Stimulated activated naive B cell treated with anti-CD40 and anti-IgM and Interleukin-4, amounts not matched to agents 10 μg/mL and 1 μg/mL and 100 μg/mL, for 72 hours (primary cell): ENCODE data around the gene GREM2.

Source experiments
- ATAC-seq, 2 donors: fragments of 150-1000 bp; cut with Tn5 transposase; replicated peaks; 2 replicates each; pipeline ENCODE4 v1.10.0; 2021; ENCODE audit warnings: moderate library complexity in 1 of 2
- DNase-seq: peaks from one replicate; pipeline ENCODE4 v3.0.0; 2021
- H3K27ac Mint-ChIP-seq: one replicate; pipeline ENCODE4 v1.8.0; 2022; ENCODE audit warnings: mild to moderate bottlenecking, mixed read lengths
- H3K27me3 Mint-ChIP-seq, 2 donors: one replicate each; pipeline ENCODE4 v1.8.0; 2022; ENCODE audit warnings: mixed read lengths in 2 of 2
- H3K36me3 Mint-ChIP-seq, 2 donors: one replicate each; pipeline ENCODE4 v1.8.0; 2022; ENCODE audit warnings: mixed read lengths in 2 of 2, mild to moderate bottlenecking in 1 of 2
- H3K4me1 Mint-ChIP-seq, 2 donors: one replicate each; pipeline ENCODE4 v1.8.0; 2022; ENCODE audit warnings: mixed read lengths in 2 of 2, mild to moderate bottlenecking in 1 of 2
- H3K4me3 Mint-ChIP-seq, 2 donors: one replicate each; pipeline ENCODE4 v1.8.0; 2022; ENCODE audit warnings: mild to moderate bottlenecking in 2 of 2, mixed read lengths in 2 of 2, moderate library complexity in 1 of 2
- H3K9me3 Mint-ChIP-seq, 2 donors: one replicate each; pipeline ENCODE4 v1.8.0; 2022; ENCODE audit warnings: mixed read lengths in 2 of 2, mild to moderate bottlenecking in 1 of 2

Gene GREM2

DNA sequence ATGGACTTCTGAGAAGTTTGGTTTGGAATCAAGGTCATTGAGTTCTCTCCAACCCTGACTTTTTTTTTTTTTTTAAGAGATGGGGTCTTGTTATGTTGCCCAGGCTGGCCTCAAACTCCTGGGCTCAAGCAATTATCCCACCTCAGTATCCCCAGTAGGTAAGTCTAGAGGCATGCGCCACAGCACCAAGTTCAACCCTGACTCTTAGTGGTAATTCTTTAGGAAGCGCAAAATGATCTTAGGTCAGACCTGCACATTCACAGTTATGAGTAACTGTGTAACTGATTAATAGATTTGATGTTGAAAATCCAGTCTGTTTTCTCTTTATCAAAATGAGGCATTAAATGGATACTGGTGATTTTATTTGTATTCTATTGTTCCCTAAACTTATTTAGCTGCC, 95.9 kb downstream of the GREM2 start:
- H3K36me3 Mint-ChIP-seq = no peaks in the 10 kb centered on the region
- ATAC-seq (no peak), DNase-seq (no peak)
- H3K4me1 Mint-ChIP-seq = no peaks in the 10 kb centered on the region
- no peaks in the 10 kb centered on the region for H3K27me3 Mint-ChIP-seq
- no peak overlapping the region for H3K27ac Mint-ChIP-seq
- H3K4me3 Mint-ChIP-seq = no peak overlapping the region
- H3K9me3 Mint-ChIP-seq = peaks cover 0 to 3% of the 10 kb centered on the region in 2 donors

DNA sequence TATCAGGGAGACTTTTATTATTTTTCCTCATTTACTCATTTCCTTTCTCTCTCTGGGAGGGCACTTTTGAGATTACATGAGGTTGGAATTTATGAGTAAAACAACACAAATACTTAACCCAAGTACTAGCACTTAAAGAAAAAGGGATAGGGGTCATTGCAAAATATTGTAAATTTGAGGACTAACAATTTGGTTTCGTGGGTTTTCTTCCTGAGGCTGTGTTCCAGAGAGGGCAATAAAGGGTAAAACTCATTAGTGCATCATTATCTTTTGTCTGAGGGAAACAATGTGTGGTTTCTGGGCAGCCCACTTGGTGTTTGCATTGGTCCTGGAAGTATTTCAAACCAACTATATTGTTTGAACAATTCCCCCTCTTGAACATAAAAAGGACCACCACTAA, 96.5 kb downstream of the GREM2 start:
- no peaks in the 10 kb centered on the region for H3K36me3 Mint-ChIP-seq
- no peak overlapping the region for H3K4me3 Mint-ChIP-seq
- DNase-seq (no peak), ATAC-seq (no peak)
- H3K9me3 Mint-ChIP-seq = peaks cover 0 to 3% of the 10 kb centered on the region in 2 donors
- H3K4me1 Mint-ChIP-seq = no peaks in the 10 kb centered on the region
- H3K27ac Mint-ChIP-seq = no peak overlapping the region
- H3K27me3 Mint-ChIP-seq = no peaks in the 10 kb centered on the region

DNA sequence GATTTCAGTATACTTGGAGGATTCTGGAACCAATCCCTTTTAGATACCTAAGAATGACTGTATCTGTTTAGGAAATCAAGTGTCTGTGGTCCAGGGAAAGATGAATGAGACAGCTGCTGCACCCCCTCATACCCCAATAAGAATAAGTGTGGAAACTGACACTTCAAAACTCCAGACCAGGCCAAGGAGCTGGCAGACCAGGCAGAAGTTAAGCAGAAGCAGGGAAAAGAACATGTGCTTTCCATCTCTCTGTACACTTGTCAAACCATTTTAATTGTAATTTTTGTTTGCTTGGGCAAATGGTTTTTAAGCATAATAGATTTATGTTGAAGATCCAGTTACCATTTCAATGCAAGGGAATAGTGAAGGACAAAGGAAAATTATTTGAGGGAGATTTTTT, 100.2 kb downstream of the GREM2 start:
- Mint-ChIP-seq H3K27ac (no peak overlapping the region), H3K4me1 (no peaks in the 10 kb centered on the region), H3K27me3 (no peaks in the 10 kb centered on the region), H3K9me3 (peaks cover 2 to 8% of the 10 kb centered on the region in 2 donors), H3K4me3 (no peak overlapping the region), H3K36me3 (no peaks in the 10 kb centered on the region)
- DNase-seq (no peak), ATAC-seq (no peak)

DNA sequence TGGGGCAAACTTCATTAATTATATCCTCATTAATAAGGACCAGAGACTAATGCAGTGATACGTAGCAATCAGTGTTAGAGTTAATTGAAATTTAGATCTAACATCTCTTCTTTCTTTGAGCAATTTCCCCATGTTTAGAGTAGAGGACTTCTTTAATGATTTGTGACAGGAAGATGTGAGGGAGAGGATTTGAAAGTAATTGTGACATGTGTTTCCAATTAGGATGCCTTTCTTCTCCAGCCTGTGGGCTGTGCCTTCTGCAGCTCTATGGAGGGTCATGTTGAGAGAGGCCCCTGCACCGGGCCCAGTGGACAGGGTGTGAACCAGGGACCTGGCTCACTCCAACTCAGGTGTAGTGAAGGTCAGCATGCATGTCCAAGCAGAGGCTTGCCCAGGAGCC, 103.0 kb downstream of the GREM2 start:
- no peak for DNase-seq
- peaks cover 4 to 8% of the 10 kb centered on the region in 2 donors for H3K9me3 Mint-ChIP-seq
- H3K36me3 Mint-ChIP-seq = no peaks in the 10 kb centered on the region
- no peaks in the 10 kb centered on the region for H3K4me1 Mint-ChIP-seq
- H3K27ac Mint-ChIP-seq = no peak overlapping the region
- ATAC-seq = no peak
- no peak overlapping the region for H3K4me3 Mint-ChIP-seq
- no peaks in the 10 kb centered on the region for H3K27me3 Mint-ChIP-seq

DNA sequence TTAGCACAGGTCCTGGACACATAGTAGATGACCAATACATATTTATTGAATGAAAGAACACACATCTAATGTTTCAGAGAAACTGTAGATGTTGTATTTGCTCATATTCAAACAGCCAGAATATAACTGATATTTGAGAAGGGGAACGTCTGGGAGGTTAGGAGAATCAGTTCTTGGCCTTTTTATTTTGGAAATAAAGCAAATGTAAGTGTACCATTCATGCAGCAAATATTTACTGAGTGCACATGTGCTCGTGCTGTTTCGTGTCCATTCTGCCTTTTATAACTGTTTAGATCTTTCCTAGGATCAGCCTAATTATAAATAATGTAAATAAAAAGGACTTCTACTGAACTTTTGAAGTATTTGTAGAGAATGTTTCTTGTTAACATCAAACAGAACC, 103.8 kb downstream of the GREM2 start:
- H3K4me1 Mint-ChIP-seq = no peaks in the 10 kb centered on the region
- no peak for ATAC-seq
- H3K27me3 Mint-ChIP-seq = no peaks in the 10 kb centered on the region
- no peaks in the 10 kb centered on the region for H3K36me3 Mint-ChIP-seq
- H3K9me3 Mint-ChIP-seq = peaks cover 4 to 8% of the 10 kb centered on the region in 2 donors
- no peak for DNase-seq
- no peak overlapping the region for H3K27ac Mint-ChIP-seq
- no peak overlapping the region for H3K4me3 Mint-ChIP-seq

DNA sequence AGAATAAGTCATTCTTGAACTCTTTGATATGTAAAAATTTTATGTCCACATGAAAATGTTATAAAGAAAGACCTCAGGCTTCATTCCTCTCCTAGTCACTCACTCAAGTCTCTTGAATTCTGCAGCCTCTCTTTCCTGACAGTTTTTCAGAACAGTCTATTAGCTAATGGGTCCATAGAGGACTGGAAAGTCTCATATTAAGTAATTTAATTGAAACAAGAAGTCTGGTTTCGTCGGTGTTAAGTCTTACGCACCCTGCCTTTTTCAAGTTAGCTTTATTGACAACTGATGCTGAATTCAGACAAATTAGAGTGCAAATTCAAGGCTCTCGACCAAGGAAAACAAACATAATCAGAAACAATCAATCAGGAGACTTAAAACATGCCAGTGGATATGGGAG, 105.8 kb downstream of the GREM2 start:
- H3K27me3 Mint-ChIP-seq = no peaks in the 10 kb centered on the region
- no peaks in the 10 kb centered on the region for H3K4me1 Mint-ChIP-seq
- no peak for ATAC-seq

DNA sequence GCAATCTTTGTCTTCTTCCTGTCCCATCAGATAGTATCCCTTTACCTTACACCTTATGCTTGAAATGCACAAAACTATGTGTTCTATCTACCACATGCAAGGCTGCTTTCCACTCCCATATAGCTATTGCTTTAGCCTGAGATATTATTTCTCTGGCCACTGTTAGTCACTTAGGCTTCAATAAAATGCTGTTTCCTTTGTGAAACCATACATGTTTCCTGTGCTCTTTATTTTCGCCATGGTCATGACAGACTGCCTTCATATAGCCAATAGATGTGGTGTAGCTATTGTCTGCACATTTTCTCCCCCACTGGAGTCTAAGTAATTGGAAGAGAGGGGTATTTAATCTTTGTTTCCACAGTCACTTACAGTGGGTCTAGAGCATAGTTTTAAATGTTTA, 108.4 kb downstream of the GREM2 start:
- ATAC-seq = no peak
- Mint-ChIP-seq H3K9me3 (peaks cover 0 to 1% of the 10 kb centered on the region in 2 donors), H3K36me3 (no peaks in the 10 kb centered on the region), H3K27ac (no peak overlapping the region), H3K4me3 (no peak overlapping the region), H3K27me3 (no peaks in the 10 kb centered on the region), H3K4me1 (no peaks in the 10 kb centered on the region)
- no peak for DNase-seq

More for the DNA sequence above, 105.8 kb downstream of the GREM2 start:
- Mint-ChIP-seq H3K4me3 (no peak overlapping the region), H3K9me3 (peaks cover 4 to 5% of the 10 kb centered on the region in 2 donors), H3K27ac (no peak overlapping the region), H3K36me3 (no peaks in the 10 kb centered on the region)
- DNase-seq = no peak

DNA sequence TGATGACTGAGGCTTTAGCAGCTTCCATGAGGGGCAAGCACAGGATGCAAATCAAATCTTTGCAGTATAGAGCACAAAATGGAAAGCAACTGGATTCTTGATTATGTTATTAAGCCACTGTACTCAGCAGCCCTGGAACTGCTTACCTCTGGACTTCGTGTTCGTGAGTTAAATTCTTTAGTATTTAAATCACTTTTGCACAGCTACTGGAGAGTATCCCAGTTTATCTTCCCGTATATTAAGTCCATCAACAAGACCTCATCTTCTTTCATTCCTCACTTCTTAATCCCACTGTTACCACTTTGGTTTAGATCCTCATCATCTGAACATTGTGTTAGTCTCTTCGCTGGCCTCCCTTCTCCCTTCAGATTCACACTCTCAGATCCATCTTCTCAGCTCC, 108.9 kb downstream of the GREM2 start:
- Mint-ChIP-seq H3K27me3 (no peaks in the 10 kb centered on the region), H3K4me3 (no peak overlapping the region), H3K36me3 (no peaks in the 10 kb centered on the region), H3K4me1 (no peaks in the 10 kb centered on the region), H3K9me3 (peaks cover 0 to 1% of the 10 kb centered on the region in 2 donors), H3K27ac (no peak overlapping the region)
- no peak for DNase-seq
- no peak for ATAC-seq

DNA sequence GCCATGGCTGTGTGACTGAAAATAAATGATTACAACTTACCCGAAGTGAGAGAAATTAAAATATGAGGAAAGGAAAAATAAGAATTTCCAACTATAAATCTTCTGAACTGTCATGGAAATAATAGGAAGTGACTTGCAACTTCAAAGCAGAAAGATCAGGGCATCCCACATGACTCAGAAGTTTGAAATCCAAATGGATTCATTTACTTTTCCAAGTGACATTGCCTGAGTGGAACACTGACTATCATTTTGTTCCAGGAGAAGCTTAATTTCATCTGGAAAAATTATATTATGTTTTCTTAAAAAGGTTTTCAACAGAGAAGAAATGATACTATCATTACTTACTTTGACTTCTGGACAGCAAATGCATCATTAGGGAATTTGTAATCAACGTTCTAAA, 110.8 kb downstream of the GREM2 start:
- Mint-ChIP-seq H3K9me3 (peaks cover 1 to 5% of the 10 kb centered on the region in 2 donors), H3K4me1 (no peaks in the 10 kb centered on the region), H3K27ac (no peak overlapping the region), H3K27me3 (no peaks in the 10 kb centered on the region), H3K36me3 (no peaks in the 10 kb centered on the region), H3K4me3 (no peak overlapping the region)
- DNase-seq = no peak
- ATAC-seq = no peak

DNA sequence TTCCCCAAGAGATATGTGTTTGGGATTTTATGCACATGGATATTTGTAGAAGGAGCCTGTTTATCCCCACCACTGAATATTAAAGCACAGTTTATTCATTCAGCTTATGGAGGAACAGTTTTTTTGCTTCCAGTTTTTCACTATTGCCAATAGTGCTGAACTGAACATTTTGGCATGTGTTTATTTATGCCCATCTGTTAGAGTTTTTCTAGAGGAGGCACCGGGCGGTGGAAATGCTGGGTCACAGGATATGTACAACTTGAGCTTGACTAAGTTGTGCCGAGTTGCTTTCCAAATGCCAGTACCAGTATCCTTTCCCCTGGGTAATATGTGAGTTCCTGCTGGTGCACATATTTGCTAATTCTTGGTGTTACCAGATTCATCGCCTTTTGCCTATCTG, 111.3 kb downstream of the GREM2 start:
- Mint-ChIP-seq H3K36me3 (no peaks in the 10 kb centered on the region), H3K9me3 (peaks cover 1 to 6% of the 10 kb centered on the region in 2 donors), H3K4me3 (no peak overlapping the region), H3K4me1 (no peaks in the 10 kb centered on the region), H3K27ac (no peak overlapping the region), H3K27me3 (no peaks in the 10 kb centered on the region)
- no peak for ATAC-seq
- no peak for DNase-seq

DNA sequence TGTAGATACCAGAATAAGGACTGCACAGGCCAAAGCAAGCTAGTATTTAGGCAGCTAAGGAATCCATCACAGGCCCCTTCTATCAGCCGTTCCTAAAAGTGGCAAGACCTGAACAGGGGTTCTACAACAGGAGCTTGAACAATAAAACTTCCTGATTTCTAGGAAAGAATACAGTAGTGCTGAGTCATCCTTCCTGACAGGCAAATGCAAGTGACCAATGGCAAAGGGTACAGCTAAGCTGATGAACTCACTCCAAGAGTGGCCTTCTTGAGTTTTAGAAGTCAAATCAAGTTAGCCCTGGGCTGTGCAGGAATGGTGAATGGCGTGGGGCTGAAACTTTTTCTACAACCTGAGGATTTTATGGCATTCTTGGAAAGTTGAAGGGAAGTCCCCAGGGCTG, 112.9 kb downstream of the GREM2 start:
- Mint-ChIP-seq H3K4me1 (no peaks in the 10 kb centered on the region), H3K27me3 (no peaks in the 10 kb centered on the region), H3K4me3 (no peak overlapping the region), H3K9me3 (peaks cover 0 to 6% of the 10 kb centered on the region in 2 donors), H3K36me3 (no peaks in the 10 kb centered on the region), H3K27ac (no peak overlapping the region)
- DNase-seq (no peak), ATAC-seq (no peak)

DNA sequence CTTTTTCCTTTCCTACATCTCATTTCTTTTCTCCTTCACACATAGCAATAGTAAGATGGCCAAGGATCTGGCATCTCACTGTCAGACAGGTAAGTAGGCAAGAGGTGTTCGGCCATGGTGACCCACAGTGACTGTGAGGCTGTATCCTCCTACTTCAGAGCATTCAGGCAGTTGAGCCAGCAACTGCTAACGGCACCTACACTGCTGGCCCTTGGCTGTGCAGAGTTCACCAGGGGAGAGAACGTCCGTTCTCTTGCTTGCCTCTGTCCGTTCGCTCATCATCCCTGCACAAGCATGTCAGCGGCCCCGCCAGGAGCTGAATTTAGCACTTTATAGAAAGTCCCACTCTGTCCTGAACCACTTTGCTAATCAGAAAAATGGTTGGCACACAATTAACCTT, 113.6 kb downstream of the GREM2 start:
- no peaks in the 10 kb centered on the region for H3K4me1 Mint-ChIP-seq
- H3K4me3 Mint-ChIP-seq = no peak overlapping the region
- ATAC-seq (no peak), DNase-seq (no peak)
- H3K36me3 Mint-ChIP-seq = no peaks in the 10 kb centered on the region
- no peaks in the 10 kb centered on the region for H3K27me3 Mint-ChIP-seq
- H3K9me3 Mint-ChIP-seq = peaks cover 0 to 6% of the 10 kb centered on the region in 2 donors
- no peak overlapping the region for H3K27ac Mint-ChIP-seq

DNA sequence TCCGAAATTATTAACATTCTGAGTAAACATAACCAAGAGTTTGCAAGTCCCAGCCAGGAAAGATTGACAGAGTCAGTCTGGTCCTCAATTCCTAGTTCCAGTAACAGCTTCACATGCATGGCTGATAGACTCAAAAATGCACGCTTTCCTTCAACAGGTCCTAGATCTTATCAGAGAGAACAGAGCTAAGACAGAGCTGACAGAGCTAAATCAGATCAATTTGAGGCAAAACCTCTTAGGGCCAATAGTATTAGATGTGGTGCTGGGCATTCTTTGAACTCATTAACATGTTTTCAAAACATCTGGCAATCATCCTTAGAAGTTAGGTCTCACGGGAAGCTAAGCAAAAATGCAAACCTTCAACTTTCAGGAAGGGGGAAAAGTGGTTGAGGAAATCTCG, 114.0 kb downstream of the GREM2 start:
- peaks cover 0 to 6% of the 10 kb centered on the region in 2 donors for H3K9me3 Mint-ChIP-seq
- H3K36me3 Mint-ChIP-seq = no peaks in the 10 kb centered on the region
- no peak overlapping the region for H3K4me3 Mint-ChIP-seq
- H3K27ac Mint-ChIP-seq = no peak overlapping the region
- ATAC-seq = no peak
- DNase-seq = no peak
- no peaks in the 10 kb centered on the region for H3K27me3 Mint-ChIP-seq
- no peaks in the 10 kb centered on the region for H3K4me1 Mint-ChIP-seq

DNA sequence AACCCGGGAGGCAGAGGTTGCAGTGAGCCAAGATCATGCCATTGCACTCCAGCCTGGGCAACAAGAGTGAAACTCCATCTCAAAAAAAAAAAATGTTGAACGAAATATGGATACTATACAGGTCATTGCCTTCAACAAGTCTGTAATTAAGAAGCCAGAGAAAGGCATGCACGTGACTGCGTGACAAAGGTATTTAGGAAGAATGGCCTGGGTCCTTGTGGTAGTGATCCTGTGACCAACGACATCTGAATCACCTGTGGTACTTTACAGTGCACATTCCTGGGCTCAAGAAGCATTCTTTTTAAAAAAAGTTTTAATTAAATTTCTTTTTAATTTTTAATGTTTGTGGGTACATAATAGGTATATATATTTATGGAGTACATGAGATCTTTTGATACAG, 115.0 kb downstream of the GREM2 start:
- Mint-ChIP-seq H3K36me3 (no peaks in the 10 kb centered on the region), H3K27me3 (peaks cover 5 to 6% of the 10 kb centered on the region in 2 donors), H3K9me3 (peaks cover 1 to 6% of the 10 kb centered on the region in 2 donors), H3K4me1 (no peaks in the 10 kb centered on the region), H3K27ac (no peak overlapping the region), H3K4me3 (no peak overlapping the region)
- no peak for DNase-seq
- ATAC-seq = no peak

DNA sequence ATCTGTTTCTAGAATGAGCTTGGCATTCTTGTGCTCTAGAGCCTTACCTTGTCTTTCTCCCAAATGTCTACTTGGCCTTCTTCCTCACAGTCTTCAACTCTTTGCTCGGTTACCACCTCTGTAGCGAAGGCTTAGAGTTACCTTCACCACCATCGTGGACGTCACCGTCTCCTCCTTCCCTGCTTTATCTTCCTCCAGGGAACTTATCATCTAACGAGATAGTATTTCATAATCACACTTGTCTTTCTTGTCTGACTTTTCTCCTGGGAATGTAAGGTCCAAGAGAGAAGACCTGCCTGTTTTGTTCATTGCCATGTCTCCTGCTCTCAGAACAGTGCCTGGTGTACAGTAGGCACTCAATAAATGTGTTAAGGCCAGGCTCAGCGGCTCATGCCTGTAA, 115.6 kb downstream of the GREM2 start:
- Mint-ChIP-seq H3K9me3 (peaks cover 1 to 6% of the 10 kb centered on the region in 2 donors), H3K4me1 (no peaks in the 10 kb centered on the region), H3K4me3 (no peak overlapping the region), H3K27me3 (peaks cover 9 to 11% of the 10 kb centered on the region in 2 donors), H3K27ac (no peak overlapping the region), H3K36me3 (no peaks in the 10 kb centered on the region)
- DNase-seq (no peak), ATAC-seq (no peak)

DNA sequence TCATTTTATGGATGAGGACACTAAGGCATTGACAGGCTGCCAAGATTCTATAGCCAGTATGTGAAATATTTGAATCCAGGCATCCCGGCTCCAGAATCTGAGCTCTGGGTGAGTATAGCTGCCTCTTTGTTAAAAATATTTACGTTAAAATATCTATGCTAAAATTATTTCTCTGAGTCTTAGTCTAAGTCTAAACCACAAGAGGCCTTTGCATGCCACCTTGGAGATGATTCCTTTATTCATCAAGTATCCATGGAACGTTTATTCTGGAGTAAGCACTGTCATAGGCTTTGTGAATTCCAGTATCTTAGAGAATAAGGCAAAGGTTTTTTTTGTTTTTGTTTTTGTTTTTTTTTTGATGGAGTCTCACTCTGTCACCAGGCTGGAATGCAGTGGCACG, 116.4 kb downstream of the GREM2 start:
- Mint-ChIP-seq H3K9me3 (peaks cover 1 to 6% of the 10 kb centered on the region in 2 donors), H3K27me3 (peaks cover 11 to 12% of the 10 kb centered on the region in 2 donors), H3K27ac (no peak overlapping the region)

More for the DNA sequence above, 116.4 kb downstream of the GREM2 start:
- Mint-ChIP-seq H3K4me1 (no peaks in the 10 kb centered on the region), H3K36me3 (no peaks in the 10 kb centered on the region), H3K4me3 (no peak overlapping the region)
- no peak for ATAC-seq
- no peak for DNase-seq
